Measurements from ENCODE around the gene LNPEP.

- TF ChIP-seq CTCF (IDR thresholded peaks at IDR 0.05) (no peak), EZH2 (IDR thresholded peaks at IDR 0.05; ENCODE audit: borderline replicate concordance, insufficient read depth, low read depth, low read length, poor library complexity, severe bottlenecking) (no peak)
Observed at GRCh38 chr5:96903300-96903699, 32.6 kb upstream of the LNPEP start.

Data from B cell (primary cell).